HCT116 (cell line): Measurements from ENCODE around the gene BRMS1L. TPM values are rescaled to one million over a fixed set of nuclear protein-coding genes. Genes with fewer than 3 reads are reported as not detected.

Experiments
- ATAC-seq: fragments of 200-7000 bp; cut with Tn5 transposase; 2 replicates; pipeline ENCODE4 v1.9.1; 2020; ENCODE audit warnings: mild to moderate bottlenecking, moderate library complexity
- BruUV-seq: library from RNA; stranded (reverse); fragments of 400-500 nt; replicated peaks from 2 replicates; lab custom pipeline; 2021; lab: Mats Ljungman, UMichigan
- CTCF ChIA-PET: fragments of 300-600 bp; sonication (Branson Sonifier 250); formaldehyde crosslinking; loops from one replicate; lab custom pipeline; 2021; ENCODE audit warnings: antibody characterized with exemption; lab: Charles Lee
- POLR2A ChIA-PET: fragments of 300-600, 350-600 bp; sonication (Branson Sonifier 250); formaldehyde crosslinking; loops from one replicate; lab custom pipeline; 2021; ENCODE audit warnings: antibody characterized with exemption; lab: Charles Lee
- RAD21 ChIA-PET, 2 experiments: fragments of 300-600 bp; sonication (Branson Sonifier 250); formaldehyde crosslinking; loops; one replicate each; lab custom pipeline; 2023; ENCODE audit warnings: low total read pairs in 2 of 2; ENCODE audit not compliant: uncharacterized antibody in 2 of 2, unreplicated experiment in 2 of 2, low non-redundant PET in 1 of 2; lab: Charles Lee
- DNase-seq: peaks from one replicate; pipeline ENCODE4 v3.0.0-alpha.2; 2010; ENCODE audit warnings: low read depth, low spot score
- H2AFZ ChIP-seq: fragments of 200-600 bp; shearing (Covaris generic), sonication (generic); 2 replicates; pipeline ENCODE4 v1.6.1; 2017; ENCODE audit warnings: low read depth, mixed run types, mixed read lengths, antibody characterized with exemption, low read length; ENCODE audit not compliant: poor library complexity, severe bottlenecking
- H3K27ac ChIP-seq: 2 replicates; pipeline ENCODE4 v1.5.1; 2012; ENCODE audit warnings: low read depth, low read length
- H3K27me3 ChIP-seq: fragments of 200-600 bp; sonication (generic); 2 replicates; pipeline ENCODE4 v1.6.1; 2016; ENCODE audit warnings: mixed run types, low read length, mixed read lengths; ENCODE audit not compliant: insufficient read depth
- H3K36me3 ChIP-seq, 2 experiments: fragments of 200-500 bp in 1 of 2; fragments of 200-600 bp in 1 of 2; sonication (Bioruptor generic) in 1 of 2; sonication (generic) in 1 of 2; 2 replicates each; pipeline versions ENCODE4 v1.5.1 to v1.6.1; 2014 to 2016; ENCODE audit warnings: low read length in 2 of 2, inconsistent platforms in 1 of 2, mixed read lengths in 1 of 2, mixed run types in 1 of 2; ENCODE audit not compliant: insufficient read depth in 2 of 2, control insufficient read depth in 1 of 2
- H3K4me1 ChIP-seq, 2 experiments: fragments of 200-600 bp in 1 of 2; sonication (generic) in 1 of 2; 2 replicates each; pipeline versions ENCODE4 v1.5.1 to v1.6.1; 2012 to 2017; ENCODE audit warnings: low read length in 2 of 2, inconsistent platforms in 1 of 2, mild to moderate bottlenecking in 1 of 2, mixed read lengths in 1 of 2, mixed run types in 1 of 2, moderate library complexity in 1 of 2; ENCODE audit not compliant: insufficient read depth in 2 of 2, control insufficient read depth in 1 of 2
- H3K4me2 ChIP-seq: fragments of 200-600 bp; sonication (generic); 2 replicates; pipeline ENCODE4 v1.6.1; 2017; ENCODE audit warnings: mixed run types, low read length, mixed read lengths
- H3K4me3 ChIP-seq, 2 experiments: fragments of 200-600 bp in 1 of 2; sonication (generic) in 1 of 2; replicated peaks in 1 of 2; 2 replicates each; pipeline ENCODE4 v1.5.1; 2011 to 2016; ENCODE audit warnings: low read length in 2 of 2, control low read depth in 1 of 2, low read depth in 1 of 2, mild to moderate bottlenecking in 1 of 2, mixed read lengths in 1 of 2, mixed run types in 1 of 2
- H3K79me2 ChIP-seq: fragments of 200-600 bp; sonication (generic); 2 replicates; pipeline ENCODE4 v1.6.1; 2017; ENCODE audit warnings: mild to moderate bottlenecking, mixed run types, low read length, moderate library complexity, mixed read lengths; ENCODE audit not compliant: insufficient read depth
- H3K9ac ChIP-seq: fragments of 200-600 bp; sonication (generic); 2 replicates; pipeline ENCODE4 v1.6.1; 2016; ENCODE audit warnings: low read length, mixed read lengths
- H3K9me2 ChIP-seq: fragments of 200-600 bp; sonication (generic), shearing (Covaris generic); 2 replicates; pipeline ENCODE4 v1.6.1; 2017; ENCODE audit warnings: mixed run types, mild to moderate bottlenecking, moderate library complexity; ENCODE audit not compliant: insufficient read depth
- H3K9me3 ChIP-seq, 2 experiments: fragments of 200-500 bp in 1 of 2; fragments of 200-600 bp in 1 of 2; sonication (Bioruptor generic) in 1 of 2; sonication (generic) in 1 of 2; 2 replicates each; pipeline ENCODE4 v1.6.1; 2014 to 2017; ENCODE audit warnings: low read length in 2 of 2, mixed read lengths in 2 of 2, inconsistent platforms in 1 of 2, low read depth in 1 of 2, mild to moderate bottlenecking in 1 of 2, mixed run types in 1 of 2, moderate library complexity in 1 of 2; ENCODE audit not compliant: control insufficient read depth in 1 of 2, insufficient read depth in 1 of 2
- H4K20me1 ChIP-seq: fragments of 200-600 bp; sonication (generic), shearing (Covaris generic); 2 replicates; pipeline ENCODE4 v1.6.1; 2017; ENCODE audit warnings: mixed run types, mild to moderate bottlenecking, moderate library complexity; ENCODE audit not compliant: insufficient read depth
- CBX3 ChIP-seq: IDR thresholded peaks from 2 replicates; pipeline ENCODE4 v1.6.1; 2012; ENCODE audit warnings: low read depth
- CEBPB ChIP-seq: IDR thresholded peaks from 2 replicates; pipeline ENCODE4 v1.6.1; 2012; ENCODE audit warnings: low read depth
- EGR1 ChIP-seq: IDR thresholded peaks from 2 replicates; pipeline ENCODE4 v1.6.1; 2012; ENCODE audit warnings: low read depth
- ELF1 ChIP-seq: IDR thresholded peaks from 2 replicates; pipeline ENCODE4 v1.6.1; 2012; ENCODE audit warnings: low read depth, borderline replicate concordance
- EZH2phosphoT487 ChIP-seq: fragments of 200-600 bp; IDR thresholded peaks from 2 replicates; pipeline ENCODE4 v1.6.1; 2018; ENCODE audit warnings: antibody characterized with exemption, borderline replicate concordance
- FOSL1 ChIP-seq: IDR thresholded peaks from 2 replicates; pipeline ENCODE4 v1.6.1; 2012; ENCODE audit warnings: low read depth
- JUND ChIP-seq: IDR thresholded peaks from 2 replicates; pipeline ENCODE4 v1.6.1; 2012
- MAX ChIP-seq: IDR thresholded peaks from 2 replicates; pipeline ENCODE4 v1.6.1; 2012
- POLR2A ChIP-seq: IDR thresholded peaks from 2 replicates; pipeline ENCODE4 v1.7.0; 2011; ENCODE audit warnings: borderline replicate concordance; ENCODE audit not compliant: insufficient read depth, insufficient read length; ENCODE audit errors: extremely low read depth
- POLR2AphosphoS5 ChIP-seq: IDR thresholded peaks from 2 replicates; pipeline ENCODE4 v1.6.1; 2011; ENCODE audit warnings: mild to moderate bottlenecking, low read depth, low read length, moderate library complexity
- RAD21 ChIP-seq: IDR thresholded peaks from 2 replicates; pipeline ENCODE4 v1.6.1; 2012; ENCODE audit warnings: low read depth, mild to moderate bottlenecking
- REST ChIP-seq: IDR thresholded peaks from 2 replicates; pipeline ENCODE4 v1.6.1; 2012; ENCODE audit warnings: low read depth
- SIN3A ChIP-seq: IDR thresholded peaks from 2 replicates; pipeline ENCODE4 v1.6.1; 2012; ENCODE audit warnings: low read depth
- SP1 ChIP-seq: IDR thresholded peaks from 2 replicates; pipeline ENCODE4 v1.6.1; 2012; ENCODE audit warnings: low read depth
- SRF ChIP-seq: IDR thresholded peaks from 2 replicates; pipeline ENCODE4 v1.6.1; 2012; ENCODE audit warnings: low read depth
- YY1 ChIP-seq: IDR thresholded peaks from 2 replicates; pipeline ENCODE4 v1.6.1; 2011; ENCODE audit warnings: low read length, low read depth, moderate library complexity, mild to moderate bottlenecking; ENCODE audit not compliant: insufficient replicate concordance; ENCODE audit errors: extremely low read depth
- ZFX ChIP-seq: fragments of 450-650 bp; IDR thresholded peaks from 2 replicates; pipeline ENCODE4 v1.6.1; 2017
- ZNF274 ChIP-seq: fragments of 200-500 bp; sonication (Bioruptor generic); IDR thresholded peaks from 2 replicates; pipeline ENCODE4 v1.6.1; 2014; ENCODE audit warnings: mild to moderate bottlenecking, low read depth, low read length, inconsistent platforms
- intact Hi-C: fragments of 100-400 bp; cut with micrococcal nuclease; formaldehyde crosslinking; loops from 2 replicates; pipeline ENCODE4 v1.10.0; 2022
- total RNA-seq: library from RNA; stranded (reverse); gene quantifications from one replicate; pipeline ENCODE4 v1.2.1, GENCODE V29; 2021; ENCODE audit not compliant: unreplicated experiment
- TF ChIP-seq, protein P1 (sequence below): IDR thresholded peaks from 2 replicates; pipeline ENCODE4 v1.6.1; 2012

BRMS1L gene
- total RNA-seq, 1 experiment from 2014 or later: 6.2 TPM

DNA sequence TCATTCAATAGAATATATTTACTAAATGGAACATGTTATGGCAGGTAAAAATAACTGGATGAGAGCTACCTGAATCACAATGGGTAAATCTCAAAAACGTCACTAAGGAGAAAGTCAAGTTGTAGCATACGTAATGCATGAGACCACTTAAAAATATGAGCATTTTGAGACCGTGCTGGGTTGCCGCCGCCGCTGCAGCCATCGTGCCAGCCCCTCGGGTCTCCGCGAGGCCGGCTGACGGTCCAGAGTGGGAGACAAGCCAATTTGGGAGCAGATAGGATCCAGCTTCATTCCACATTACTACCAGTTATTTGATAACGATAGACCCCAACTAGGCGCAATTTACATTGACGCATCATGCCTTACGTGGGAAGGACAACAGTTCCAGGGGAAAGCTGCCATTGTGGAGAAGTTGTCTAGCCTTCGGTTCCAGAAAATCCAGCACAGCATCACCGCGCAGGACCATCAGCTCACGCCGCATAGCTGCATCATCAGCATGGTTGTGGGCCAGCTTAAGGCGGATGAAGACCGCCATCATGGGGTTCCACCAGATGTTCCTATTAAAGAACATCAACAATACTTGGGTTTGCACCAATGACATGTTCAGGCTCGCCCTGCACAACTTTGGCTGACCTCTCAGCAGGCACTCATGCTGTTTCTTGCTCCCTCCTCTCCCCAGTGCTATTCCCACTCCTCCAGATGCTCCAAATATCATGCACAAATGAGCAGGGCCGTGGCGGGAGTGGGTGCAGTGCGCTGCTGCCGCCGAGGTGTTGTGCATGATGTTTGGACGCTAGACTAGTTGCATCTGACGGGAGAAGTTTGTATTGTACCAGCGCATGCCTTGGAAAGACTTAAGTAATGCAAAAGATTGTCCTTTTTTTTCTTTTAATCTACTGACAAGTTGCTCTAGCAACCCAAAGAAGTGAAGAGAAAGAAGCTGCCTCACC, 6.3 kb upstream of the BRMS1L start:
- no peak overlapping the region for H3K27ac ChIP-seq
- H3K36me3 ChIP-seq: no peaks in the 10 kb centered on the region
- H3K9me2 ChIP-seq: no peaks in the 10 kb centered on the region
- no peak for ATAC-seq
- no peak overlapping the region for H3K4me3 ChIP-seq
- no TSS peak for BruUV-seq
- no peaks in the 10 kb centered on the region for H3K27me3 ChIP-seq
- no peak overlapping the region for H2AFZ ChIP-seq
- RAD21 ChIA-PET: no interaction called here
- peaks cover 0 to 6% of the 10 kb centered on the region in 2 experiments; a peak in 1 of 4 replicates for H3K4me1 ChIP-seq
- H3K9ac ChIP-seq: no peak overlapping the region
- POLR2A ChIA-PET: no interaction called here
- CTCF ChIA-PET: no interaction called here
- no peaks in the 10 kb centered on the region for H4K20me1 ChIP-seq
- no peak for DNase-seq
- no peak for TF ChIP-seq JUND
- TF ChIP-seq RAD21: no peak
- TF ChIP-seq ZNF274: no peak
- TF ChIP-seq, protein P1, sequence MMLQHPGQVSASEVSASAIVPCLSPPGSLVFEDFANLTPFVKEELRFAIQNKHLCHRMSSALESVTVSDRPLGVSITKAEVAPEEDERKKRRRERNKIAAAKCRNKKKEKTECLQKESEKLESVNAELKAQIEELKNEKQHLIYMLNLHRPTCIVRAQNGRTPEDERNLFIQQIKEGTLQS: no peak
- no peak for TF ChIP-seq EZH2phosphoT487
- no peak for TF ChIP-seq MAX
- TF ChIP-seq CBX3: no peak
- TF ChIP-seq SIN3A: no peak
- TF ChIP-seq CEBPB: no peak
- no peak for TF ChIP-seq POLR2A
- TF ChIP-seq FOSL1: no peak
- no peak for TF ChIP-seq YY1
- no peak for TF ChIP-seq SRF
- TF ChIP-seq EGR1: no peak
- TF ChIP-seq SP1: no peak
- TF ChIP-seq REST: no peak
- TF ChIP-seq ELF1: no peak
- no peak for TF ChIP-seq ZFX
- no peak for TF ChIP-seq POLR2AphosphoS5
- H3K4me2 ChIP-seq: no peak overlapping the region
- intact Hi-C loops: loop anchor here (5.0 to 10.0 kb wide), 2 partner anchors 398 to 695 kb away; partner anchors contain the start of genes PPP2R3C and PRORP
- no peaks in the 10 kb centered on the region for H3K9me3 ChIP-seq
- H3K79me2 ChIP-seq: no peaks in the 10 kb centered on the region
